ENCODE data around the gene DENND5B.

Gene DENND5B

GRCh38 chr12:31533470-31533869 lies 57.5 kb downstream of the DENND5B start:
- H3K27ac ChIP-seq (replicated peaks), result no peak overlapping the region
- no peak for DNase-seq (ENCODE audit: low read depth in 1 of 2, low spot score in 1 of 2)
- no peak overlapping the region for H3K4me3 ChIP-seq (replicated peaks; ENCODE audit: insufficient read depth, low read length)
- H3K27me3 ChIP-seq (ENCODE audit: insufficient read depth, poor library complexity, severe bottlenecking), result no peaks in the 10 kb centered on the region
- TF ChIP-seq GABPA (IDR thresholded peaks at IDR 0.05; ENCODE audit: low read depth) (no peak), REST (IDR thresholded peaks at IDR 0.05; ENCODE audit: insufficient replicate concordance, low read depth) (no peak), CTCF (IDR thresholded peaks at IDR 0.05; ENCODE audit: insufficient read depth, low read length) (no peak), POLR2AphosphoS5 (IDR thresholded peaks at IDR 0.05; ENCODE audit: low read depth) (no peak), SPI1 (IDR thresholded peaks at IDR 0.05; ENCODE audit: borderline replicate concordance, low read depth) (no peak)

GRCh38 chr12:31531893-31532292 lies 59.0 kb downstream of the DENND5B start:
- Histone ChIP-seq H3K27me3 (ENCODE audit: insufficient read depth, poor library complexity, severe bottlenecking) (no peaks in the 10 kb centered on the region), H3K4me3 (replicated peaks; ENCODE audit: insufficient read depth, low read length) (no peak overlapping the region), H3K27ac (replicated peaks) (no peak overlapping the region)
- no peak for DNase-seq (ENCODE audit: low read depth in 1 of 2, low spot score in 1 of 2)
- TF ChIP-seq SPI1 (IDR thresholded peaks at IDR 0.05; ENCODE audit: borderline replicate concordance, low read depth), result no peak
- TF ChIP-seq GABPA (IDR thresholded peaks at IDR 0.05; ENCODE audit: low read depth), result no peak
- TF ChIP-seq POLR2AphosphoS5 (IDR thresholded peaks at IDR 0.05; ENCODE audit: low read depth), result no peak
- no peak for TF ChIP-seq REST (IDR thresholded peaks at IDR 0.05; ENCODE audit: insufficient replicate concordance, low read depth)
- no peak for TF ChIP-seq CTCF (IDR thresholded peaks at IDR 0.05; ENCODE audit: insufficient read depth, low read length)

GRCh38 chr12:31528095-31528494 lies 62.8 kb downstream of the DENND5B start:
- Histone ChIP-seq H3K4me3 (replicated peaks; ENCODE audit: insufficient read depth, low read length) (no peak overlapping the region), H3K27ac (replicated peaks) (no peak overlapping the region), H3K27me3 (ENCODE audit: insufficient read depth, poor library complexity, severe bottlenecking) (no peaks in the 10 kb centered on the region)
- TF ChIP-seq SPI1 (IDR thresholded peaks at IDR 0.05; ENCODE audit: borderline replicate concordance, low read depth), result peak; percentile 40; the same call in 1 of the 2 replicates
- TF ChIP-seq POLR2AphosphoS5 (IDR thresholded peaks at IDR 0.05; ENCODE audit: low read depth), result no peak
- TF ChIP-seq CTCF (IDR thresholded peaks at IDR 0.05; ENCODE audit: insufficient read depth, low read length), result no peak
- DNase-seq (ENCODE audit: low read depth in 1 of 2, low spot score in 1 of 2), result no peak

GRCh38 chr12:31527083-31527482 lies 63.9 kb downstream of the DENND5B start:
- TF ChIP-seq REST (IDR thresholded peaks at IDR 0.05; ENCODE audit: insufficient replicate concordance, low read depth), result no peak
- TF ChIP-seq SPI1 (IDR thresholded peaks at IDR 0.05; ENCODE audit: borderline replicate concordance, low read depth), result no peak
- no peak for TF ChIP-seq CTCF (IDR thresholded peaks at IDR 0.05; ENCODE audit: insufficient read depth, low read length)
- no peak for TF ChIP-seq POLR2AphosphoS5 (IDR thresholded peaks at IDR 0.05; ENCODE audit: low read depth)
- no peak for TF ChIP-seq GABPA (IDR thresholded peaks at IDR 0.05; ENCODE audit: low read depth)
- Histone ChIP-seq H3K27me3 (ENCODE audit: insufficient read depth, poor library complexity, severe bottlenecking) (no peaks in the 10 kb centered on the region), H3K27ac (replicated peaks) (no peak overlapping the region), H3K4me3 (replicated peaks; ENCODE audit: insufficient read depth, low read length) (no peak overlapping the region)
- DNase-seq (ENCODE audit: low read depth in 1 of 2, low spot score in 1 of 2), result no peak
